Ishikawa (cell line): ENCODE results near the gene CD200R1.

Source experiments
- CEBPB ChIP-seq: IDR thresholded peaks from 2 replicates; pipeline ENCODE4 v1.6.1; 2012
- CREB1 ChIP-seq: IDR thresholded peaks from 2 replicates; pipeline ENCODE4 v1.6.1; 2012; ENCODE audit warnings: low read depth
- EGR1 ChIP-seq: IDR thresholded peaks from 2 replicates; pipeline ENCODE4 v1.6.1; 2012
- EP300 ChIP-seq: IDR thresholded peaks from 2 replicates; pipeline ENCODE4 v1.6.1; 2012; ENCODE audit warnings: borderline replicate concordance
- FOXM1 ChIP-seq: IDR thresholded peaks from 2 replicates; pipeline ENCODE4 v1.6.1; 2012; ENCODE audit warnings: low read depth, borderline replicate concordance
- MAX ChIP-seq: IDR thresholded peaks from 2 replicates; pipeline ENCODE4 v1.6.1; 2012
- NFIC ChIP-seq: IDR thresholded peaks from 2 replicates; pipeline ENCODE4 v1.6.1; 2012
- RAD21 ChIP-seq: IDR thresholded peaks from 2 replicates; pipeline ENCODE4 v1.6.1; 2012; ENCODE audit warnings: low read depth
- TAF1 ChIP-seq: IDR thresholded peaks from 2 replicates; pipeline ENCODE4 v1.6.1; 2012; ENCODE audit warnings: low read depth, mild to moderate bottlenecking
- TCF12 ChIP-seq: IDR thresholded peaks from 2 replicates; pipeline ENCODE4 v1.6.1; 2012; ENCODE audit warnings: low read depth
- TEAD4 ChIP-seq: IDR thresholded peaks from 2 replicates; pipeline ENCODE4 v1.6.1; 2012
- YY1 ChIP-seq: IDR thresholded peaks from 2 replicates; pipeline ENCODE4 v1.6.1; 2012; ENCODE audit warnings: low read depth
- ZBTB7A ChIP-seq: IDR thresholded peaks from 2 replicates; pipeline ENCODE4 v1.6.1; 2012; ENCODE audit warnings: low read depth
- TF ChIP-seq, protein P1 (sequence below): IDR thresholded peaks from 2 replicates; pipeline ENCODE4 v1.6.1; 2012
- TF ChIP-seq, protein P2 (sequence below): IDR thresholded peaks from 2 replicates; pipeline ENCODE4 v1.6.1; 2012; ENCODE audit warnings: low read depth, mild to moderate bottlenecking

Gene CD200R1

GRCh38 chr3:112871735-112872134 lies 103.2 kb downstream of the CD200R1 start:
- TF ChIP-seq FOXM1 (no peak), RAD21 (no peak), TCF12 (no peak), CEBPB (no peak), CREB1 (no peak), MAX (no peak), TEAD4 (no peak), YY1 (no peak), NFIC (no peak), EP300 (no peak), EGR1 (no peak), ZBTB7A (no peak), TAF1 (no peak)
- TF ChIP-seq, protein P1, sequence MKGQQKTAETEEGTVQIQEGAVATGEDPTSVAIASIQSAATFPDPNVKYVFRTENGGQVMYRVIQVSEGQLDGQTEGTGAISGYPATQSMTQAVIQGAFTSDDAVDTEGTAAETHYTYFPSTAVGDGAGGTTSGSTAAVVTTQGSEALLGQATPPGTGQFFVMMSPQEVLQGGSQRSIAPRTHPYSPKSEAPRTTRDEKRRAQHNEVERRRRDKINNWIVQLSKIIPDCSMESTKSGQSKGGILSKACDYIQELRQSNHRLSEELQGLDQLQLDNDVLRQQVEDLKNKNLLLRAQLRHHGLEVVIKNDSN, result no peak
- TF ChIP-seq, protein P2, sequence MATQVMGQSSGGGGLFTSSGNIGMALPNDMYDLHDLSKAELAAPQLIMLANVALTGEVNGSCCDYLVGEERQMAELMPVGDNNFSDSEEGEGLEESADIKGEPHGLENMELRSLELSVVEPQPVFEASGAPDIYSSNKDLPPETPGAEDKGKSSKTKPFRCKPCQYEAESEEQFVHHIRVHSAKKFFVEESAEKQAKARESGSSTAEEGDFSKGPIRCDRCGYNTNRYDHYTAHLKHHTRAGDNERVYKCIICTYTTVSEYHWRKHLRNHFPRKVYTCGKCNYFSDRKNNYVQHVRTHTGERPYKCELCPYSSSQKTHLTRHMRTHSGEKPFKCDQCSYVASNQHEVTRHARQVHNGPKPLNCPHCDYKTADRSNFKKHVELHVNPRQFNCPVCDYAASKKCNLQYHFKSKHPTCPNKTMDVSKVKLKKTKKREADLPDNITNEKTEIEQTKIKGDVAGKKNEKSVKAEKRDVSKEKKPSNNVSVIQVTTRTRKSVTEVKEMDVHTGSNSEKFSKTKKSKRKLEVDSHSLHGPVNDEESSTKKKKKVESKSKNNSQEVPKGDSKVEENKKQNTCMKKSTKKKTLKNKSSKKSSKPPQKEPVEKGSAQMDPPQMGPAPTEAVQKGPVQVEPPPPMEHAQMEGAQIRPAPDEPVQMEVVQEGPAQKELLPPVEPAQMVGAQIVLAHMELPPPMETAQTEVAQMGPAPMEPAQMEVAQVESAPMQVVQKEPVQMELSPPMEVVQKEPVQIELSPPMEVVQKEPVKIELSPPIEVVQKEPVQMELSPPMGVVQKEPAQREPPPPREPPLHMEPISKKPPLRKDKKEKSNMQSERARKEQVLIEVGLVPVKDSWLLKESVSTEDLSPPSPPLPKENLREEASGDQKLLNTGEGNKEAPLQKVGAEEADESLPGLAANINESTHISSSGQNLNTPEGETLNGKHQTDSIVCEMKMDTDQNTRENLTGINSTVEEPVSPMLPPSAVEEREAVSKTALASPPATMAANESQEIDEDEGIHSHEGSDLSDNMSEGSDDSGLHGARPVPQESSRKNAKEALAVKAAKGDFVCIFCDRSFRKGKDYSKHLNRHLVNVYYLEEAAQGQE, result no peak
